HG03280 (cell line): Measurements from ENCODE around the gene DPP7.
A peak's percentile ranks its signal among the peaks of the same experiment; 100 is the strongest.

ENCODE experiments used
- ATAC-seq: cut with Tn5 transposase; IDR thresholded peaks from one replicate; pipeline ENCODE4 v1.9.1; 2021; ENCODE audit warnings: mild to moderate bottlenecking, moderate library complexity; ENCODE audit not compliant: unreplicated experiment

The DPP7 gene

GRCh38 chr9:137095664-137096517 lies 18.6 kb downstream of the DPP7 start:
- ATAC-seq: peak; percentile 77

- no peak for ATAC-seq
Measured at GRCh38 chr9:137089232-137089947, 25.1 kb downstream of the DPP7 start.

GRCh38 chr9:137088121-137088520 lies 26.4 kb downstream of the DPP7 start:
- ATAC-seq: no peak

GRCh38 chr9:137087409-137087925 lies 27.1 kb downstream of the DPP7 start:
- no peak for ATAC-seq

DNA sequence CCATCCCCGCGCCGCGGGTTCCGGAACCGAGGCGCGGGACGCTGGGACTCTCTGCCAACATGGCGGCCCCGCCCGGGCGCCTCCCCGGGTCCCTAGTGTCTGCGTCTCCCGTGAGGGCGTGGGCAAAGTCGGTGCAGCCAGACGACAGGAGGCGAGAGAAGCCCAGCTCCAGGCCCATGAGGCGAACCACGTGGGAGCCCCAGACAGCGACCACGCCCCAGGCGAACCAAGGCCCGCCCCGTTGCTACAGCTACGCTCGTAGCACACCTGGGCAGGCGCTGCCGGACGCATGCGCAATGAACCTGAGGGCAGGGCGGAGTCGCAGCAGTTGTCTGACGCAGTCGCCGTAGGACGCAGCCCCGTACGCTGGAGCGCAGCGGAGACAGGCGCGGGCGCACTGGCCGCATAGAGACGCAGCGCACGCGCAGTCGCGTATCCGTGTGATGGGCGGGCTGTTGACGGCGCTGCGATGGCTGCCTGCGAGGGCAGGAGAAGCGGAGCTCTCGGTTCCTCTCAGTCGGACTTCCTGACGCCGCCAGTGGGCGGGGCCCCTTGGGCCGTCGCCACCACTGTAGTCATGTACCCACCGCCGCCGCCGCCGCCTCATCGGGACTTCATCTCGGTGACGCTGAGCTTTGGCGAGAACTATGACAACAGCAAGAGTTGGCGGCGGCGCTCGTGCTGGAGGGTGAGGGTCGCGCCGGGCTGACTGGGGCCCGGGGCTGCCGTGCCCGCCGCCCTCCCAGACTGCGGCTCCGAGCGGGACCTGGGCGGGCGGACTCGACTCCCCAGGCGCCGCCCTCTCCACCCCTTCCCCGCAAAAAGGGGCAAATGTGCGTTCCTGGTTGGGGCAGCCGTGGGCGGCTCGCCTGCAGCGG lies 27.8 kb downstream of the DPP7 start, which contains the start of gene MAN1B1:
TSS of gene MAN1B1 (plus strand) at position 455 of the 878 bp plus-strand sequence. CDS start at position 470, 15 bp downstream.
- peak; percentile 75 for ATAC-seq

DNA sequence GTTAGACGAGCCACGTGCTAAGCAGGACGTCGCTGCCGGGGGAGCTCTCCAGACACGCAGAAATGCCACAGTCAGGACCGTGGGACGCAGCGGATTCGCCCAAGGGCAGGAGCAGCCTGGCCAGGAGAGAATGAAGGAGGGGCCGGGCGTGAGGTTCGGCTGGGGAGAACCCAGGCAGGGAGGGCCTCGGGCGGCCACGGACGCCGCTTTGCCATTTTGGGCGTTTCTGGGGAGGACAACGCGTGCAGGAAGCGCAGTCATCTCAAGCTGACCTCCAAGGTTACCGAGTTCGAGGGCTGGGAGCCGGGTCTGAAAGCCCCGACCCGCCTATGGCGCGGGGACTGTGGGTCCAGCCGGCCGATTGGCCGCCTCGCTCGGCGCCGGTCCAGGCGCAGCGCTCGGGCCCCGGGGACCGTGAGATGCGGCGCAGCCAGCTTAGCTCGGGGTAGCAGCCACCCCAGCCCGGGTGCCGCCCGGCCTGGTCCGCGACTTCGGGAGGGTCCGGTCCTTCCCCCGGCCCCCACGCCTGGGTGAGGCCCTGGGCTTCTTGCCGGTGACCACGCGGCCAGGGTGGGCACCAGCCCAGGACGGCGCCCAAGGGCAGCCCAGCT lies 28.5 kb downstream of the DPP7 start:
- ATAC-seq: peak; percentile 9

DNA sequence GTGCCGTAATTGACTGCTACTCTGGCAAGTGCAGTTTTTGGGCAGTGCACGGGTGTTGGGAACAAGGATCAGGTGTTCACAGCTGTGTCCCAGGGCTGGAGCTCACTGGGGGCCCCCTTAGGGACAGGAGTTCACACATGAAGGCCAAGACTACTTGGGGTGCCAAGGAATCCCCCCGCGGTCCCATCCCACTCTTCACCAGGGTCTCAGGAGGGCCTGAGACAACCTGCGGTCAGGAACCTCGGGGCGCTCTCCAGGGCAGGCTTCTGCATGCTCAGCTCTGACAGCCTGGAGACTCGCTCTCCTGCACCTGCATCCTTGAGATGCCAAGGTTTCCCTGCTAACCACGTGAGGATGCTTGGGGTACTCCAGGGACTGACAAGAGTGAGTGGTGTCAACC lies 30.0 kb downstream of the DPP7 start:
- no peak for ATAC-seq

DNA sequence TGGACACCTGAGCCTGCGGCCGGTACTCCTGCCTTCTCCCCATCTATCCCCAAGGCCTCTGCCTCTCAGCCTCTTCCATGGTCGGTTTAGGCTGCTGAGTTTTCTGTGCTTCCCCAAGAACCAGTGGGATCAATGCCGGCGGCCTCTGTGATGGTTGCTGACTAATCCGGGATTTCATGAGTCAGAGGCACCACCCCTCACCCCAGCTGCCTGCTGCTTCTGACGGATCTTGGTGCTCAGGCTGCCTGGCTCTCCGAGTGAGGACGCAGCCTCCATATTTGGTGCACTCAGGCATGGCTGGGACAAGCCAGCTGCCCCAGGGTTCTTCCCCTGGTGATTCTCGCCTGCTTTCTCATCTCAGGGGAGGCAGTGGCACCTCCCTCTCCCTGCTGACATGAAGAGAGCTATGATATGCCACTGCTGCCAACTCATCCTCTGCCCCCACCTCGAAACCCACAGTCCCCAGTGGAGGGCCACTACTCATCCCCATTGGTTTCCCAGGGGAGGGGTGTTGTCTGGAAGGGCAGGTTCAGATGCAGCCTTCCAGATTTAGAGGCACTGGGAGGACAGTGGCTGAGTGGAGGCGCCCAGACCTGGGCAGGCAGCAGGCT lies 31.0 kb downstream of the DPP7 start:
- no peak for ATAC-seq

DNA sequence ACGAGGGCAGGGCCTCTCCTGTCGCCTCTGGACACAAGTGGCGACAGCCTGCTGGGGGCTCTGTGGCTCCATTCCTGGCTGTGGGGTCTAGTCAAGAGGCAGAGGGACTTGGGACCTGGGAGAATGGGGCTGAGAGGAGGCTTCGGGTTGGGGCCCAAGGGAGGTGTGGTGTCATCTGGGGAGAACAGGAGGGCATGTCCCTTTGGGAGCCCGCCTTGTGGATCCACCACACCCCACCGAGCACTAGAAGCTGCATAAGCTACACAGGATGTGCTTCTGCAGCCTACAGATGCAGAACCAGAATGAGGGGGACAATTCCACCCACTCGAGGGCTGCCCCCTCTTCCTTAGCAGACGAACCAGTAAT lies 31.6 kb downstream of the DPP7 start:
- ATAC-seq: no peak

GRCh38 chr9:137082222-137082924 lies 32.2 kb downstream of the DPP7 start:
- no peak for ATAC-seq

DNA sequence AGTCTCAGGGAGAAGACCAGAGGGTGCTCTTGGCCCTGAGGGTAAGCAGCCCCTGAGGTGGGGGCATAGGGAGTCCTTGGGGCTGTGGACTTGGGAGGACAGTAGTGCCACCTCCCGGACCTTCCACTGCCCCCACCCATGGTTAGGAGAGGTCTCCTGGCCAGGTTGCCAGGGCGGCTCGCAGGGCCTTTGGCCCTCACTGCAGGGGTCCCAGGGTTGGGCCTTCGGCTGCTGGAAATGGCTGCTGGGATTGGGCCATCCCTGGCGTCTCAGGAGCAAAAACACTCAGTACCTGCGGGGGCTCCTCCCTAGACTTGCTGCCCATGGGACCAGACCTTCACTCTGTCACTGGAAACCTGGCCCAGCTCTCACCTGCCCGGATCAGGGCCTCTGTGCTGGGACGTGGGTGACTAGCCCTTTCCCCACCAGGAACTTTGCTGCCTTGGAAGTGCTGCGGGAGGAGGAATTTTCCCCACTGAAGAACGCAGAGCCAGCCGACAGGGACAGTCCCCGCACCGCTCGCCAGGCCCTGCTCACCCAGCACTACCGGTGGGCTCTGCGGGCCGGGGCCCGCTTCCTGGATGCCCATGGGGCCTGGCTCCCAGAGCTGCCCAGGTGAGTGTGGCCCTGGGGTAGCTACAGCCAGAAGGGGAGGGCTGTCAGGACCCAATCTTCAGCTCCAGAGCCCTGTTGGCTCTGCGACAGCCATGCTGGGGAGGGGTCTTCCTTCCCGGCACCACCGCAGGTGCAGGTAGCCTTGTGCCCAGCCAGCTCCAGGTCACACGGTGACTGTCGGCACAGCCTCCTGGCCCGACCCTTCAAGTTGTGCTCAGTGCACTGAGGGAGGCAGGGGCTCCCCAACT lies 34.0 kb downstream of the DPP7 start:
- ATAC-seq: no peak

DNA sequence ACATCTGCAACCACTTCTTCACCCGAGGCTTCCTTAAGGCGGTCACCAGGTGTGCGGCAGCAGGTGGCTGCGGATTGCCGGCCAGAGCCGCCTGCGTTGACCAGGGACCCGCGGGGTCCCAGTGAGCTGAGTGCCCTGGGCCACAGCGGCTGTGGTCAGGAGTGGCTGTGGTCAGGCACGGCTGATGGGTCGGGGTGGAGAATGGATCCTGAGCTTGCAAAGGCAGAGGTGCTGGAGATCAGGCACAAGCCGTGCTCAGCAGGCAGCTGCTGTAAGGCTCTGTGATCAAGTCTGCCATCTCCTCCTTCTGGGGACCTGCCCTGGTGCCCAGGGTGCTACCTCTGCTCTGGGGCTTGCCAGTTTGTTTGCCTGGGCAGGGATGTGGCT lies 35.1 kb downstream of the DPP7 start:
- ATAC-seq: no peak

- ATAC-seq: no peak
Measured at GRCh38 chr9:137078701-137079400, 35.7 kb downstream of the DPP7 start.

GRCh38 chr9:137077758-137078693 lies 36.5 kb downstream of the DPP7 start:
- ATAC-seq: peak; percentile 21

DNA sequence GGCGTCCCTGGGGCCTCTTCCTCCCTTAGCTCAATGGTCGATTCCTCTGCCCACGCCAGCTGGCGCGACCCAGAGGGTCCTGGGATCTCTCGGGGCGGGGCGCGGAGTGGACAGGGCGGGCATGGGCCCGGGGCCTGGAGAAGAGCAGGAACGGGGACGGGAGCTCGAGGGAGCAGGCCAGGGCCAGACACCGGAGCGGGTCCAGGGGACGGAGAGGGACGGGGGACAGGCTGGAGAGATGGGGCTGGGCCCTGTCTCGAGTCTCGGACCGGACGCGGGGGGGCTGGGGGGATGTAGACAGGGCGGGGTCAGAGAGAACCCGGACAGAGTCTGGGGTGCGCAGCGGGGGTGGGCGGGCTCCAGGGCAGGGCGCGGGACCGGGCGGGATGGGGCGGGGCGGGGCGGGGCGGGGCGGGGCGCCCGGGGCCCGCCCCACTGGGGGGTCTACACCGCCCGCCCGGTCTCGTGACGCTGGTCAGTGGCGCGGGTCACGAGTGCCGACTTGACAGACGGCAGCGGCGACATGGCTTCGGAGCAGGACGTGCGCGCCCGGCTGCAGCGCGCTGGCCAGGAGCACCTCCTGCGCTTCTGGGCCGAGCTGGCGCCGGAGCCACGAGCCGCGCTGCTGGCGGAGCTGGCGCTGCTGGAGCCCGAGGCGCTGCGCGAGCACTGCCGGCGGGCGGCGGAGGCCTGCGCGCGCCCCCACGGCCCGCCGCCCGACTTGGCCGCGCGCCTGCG lies 37.4 kb downstream of the DPP7 start, which contains the start of gene UAP1L1:
TSS of gene UAP1L1 (plus strand) at position 508 of the 738 bp plus-strand sequence. CDS start at position 524, 16 bp downstream.
- ATAC-seq: peak; percentile 47

GRCh38 chr9:137076636-137077009 lies 37.9 kb downstream of the DPP7 start:
- no peak for ATAC-seq
